ENCODE results near the gene ARHGEF26.

GRCh38 chr3:154273381-154273780 lies 152.2 kb downstream of the ARHGEF26 start:
- TF ChIP-seq CTCF (optimal IDR thresholded peaks at IDR 0.05 in 1 of 3, IDR thresholded peaks at IDR 0.05 in 1 of 3, conservative IDR thresholded peaks at IDR 0.05 in 1 of 3; ENCODE audit: extremely low read depth in 1 of 3, insufficient read depth in 2 of 3, low read length in 3 of 3) (no peak), EZH2 (IDR thresholded peaks at IDR 0.05; ENCODE audit: low read length) (no peak)

Data from keratinocyte (primary cell).